Stomach (tissue), 9 donors: ENCODE measurements around the gene MAVS. TPM values are rescaled to one million over a fixed set of nuclear protein-coding genes. Genes with fewer than 3 reads are reported as not detected.

Experiments used
- DNase-seq, 2 donors: peaks; one replicate each; pipeline versions ENCODE4 v3.0.0 to v3.0.0-alpha.2; 2013 to 2019
- H3K27ac ChIP-seq, 5 donors: fragments of 200-600 bp in 4 of 5; sonication (generic) in 4 of 5; one replicate each; pipeline ENCODE4 v1.5.1; 2013 to 2019; ENCODE audit warnings: mild to moderate bottlenecking in 1 of 5, moderate library complexity in 1 of 5
- H3K27me3 ChIP-seq, 3 donors: fragments of 200-600 bp; sonication (generic); one replicate each; pipeline ENCODE4 v1.5.1; 2017 to 2019; ENCODE audit warnings: mixed run types in 1 of 3
- H3K36me3 ChIP-seq, 4 donors: fragments of 200-600 bp; sonication (generic); 1 replicate in 3 of 4; 2 replicates in 1 of 4; pipeline ENCODE4 v1.5.1; 2016 to 2019
- H3K4me1 ChIP-seq, 4 donors: fragments of 200-600 bp; sonication (generic); one replicate each; pipeline ENCODE4 v1.5.1; 2016 to 2019
- H3K4me3 ChIP-seq, 4 donors: fragments of 200-600 bp; sonication (generic) in 3 of 4; one replicate each; pipeline ENCODE4 v1.5.1; 2016 to 2019; ENCODE audit warnings: mild to moderate bottlenecking in 1 of 4
- H3K9me3 ChIP-seq, 4 donors: fragments of 200-600 bp; sonication (generic); one replicate each; pipeline ENCODE4 v1.5.1; 2016 to 2019
- CTCF ChIP-seq, 7 experiments: fragments of 450-650 bp in 4 of 7; fragments of 200-600 bp in 3 of 7; sonication (generic) in 3 of 7; IDR thresholded peaks; one replicate each; pipeline ENCODE4 v1.5.1; 2016 to 2019; ENCODE audit warnings: antibody characterized with exemption in 7 of 7, control low read depth in 2 of 7, mild to moderate bottlenecking in 1 of 7
- EP300 ChIP-seq: sonication (generic); formaldehyde crosslinking; IDR thresholded peaks from one replicate; pipeline ENCODE4 v1.6.1; 2017; ENCODE audit warnings: antibody characterized with exemption
- POLR2A ChIP-seq, 4 donors: fragments of 450-650 bp; IDR thresholded peaks; one replicate each; pipeline ENCODE4 v1.6.1; 2016; ENCODE audit warnings: antibody characterized with exemption in 4 of 4, control low read depth in 2 of 4, mild to moderate bottlenecking in 1 of 4, moderate library complexity in 1 of 4
- POLR2AphosphoS5 ChIP-seq, 3 donors: sonication (generic); formaldehyde crosslinking; IDR thresholded peaks; one replicate each; pipeline ENCODE4 v1.6.1; 2016; ENCODE audit warnings: antibody characterized with exemption in 3 of 3
- WGBS, 5 donors: extraction: QIAGEN DNeasy Blood & Tissue Kit in 3 of 5; methylation state at CpG; one replicate each; pipeline versions ENCODE4 v1.1.5 to v1.1.7; 2013 to 2018; 5-methylcytosine and 5-hydroxymethylcytosine counted together
- intact Hi-C: fragments of 100-400 bp; cut with DNase I; formaldehyde crosslinking; loops from one replicate; pipeline ENCODE4 v1.15.1; 2023; ENCODE audit warnings: low total_unique reads
- polyA plus RNA-seq, 3 donors: library from polyadenylated mRNA; stranded (reverse); fragments of 200-250 nt; gene quantifications; one replicate each; pipeline ENCODE4 v1.2.3, GENCODE V29; 2013
- total RNA-seq, 5 donors: library from RNA; depleted of rRNA; stranded (reverse); fragments of >200 nt; gene quantifications; one replicate each; pipeline versions ENCODE4 v1.1.0 to v1.2.3, GENCODE V29; 2014 to 2016
- donor health status: healthy with polysubstance abuse.
- donor health status: Bipolar disorder and iron deficiency.
- donor health status: healthy.

Gene MAVS
- total and polyA plus RNA-seq, 8 donors = 6.3 to 50.4 (median 30.8) TPM

- TF ChIP-seq CTCF (IDR thresholded peaks at IDR 0.05) = no peak
- TF ChIP-seq POLR2AphosphoS5 (IDR thresholded peaks at IDR 0.05) = no peak
- no peak for TF ChIP-seq POLR2A (IDR thresholded peaks at IDR 0.05)
- TF ChIP-seq EP300 = no peak
- Histone ChIP-seq H3K27ac (no peak overlapping the region), H3K4me1 (no peaks in the 10 kb centered on the region), H3K9me3 (no peaks in the 10 kb centered on the region), H3K36me3 (peaks cover 42 to 96% (median 94%) of the 10 kb centered on the region in 4 donors), H3K27me3 (no peaks in the 10 kb centered on the region), H3K4me3 (no peak overlapping the region)
- DNase-seq = no peak
- WGBS, 5 donors = 63 to 100% (median 73%) methylated on average over 1 to 2 of the region's 2 CpGs
- intact Hi-C loops = no loop called here
Observed at GRCh38 chr20:3867802-3868201, 21.2 kb downstream of the MAVS start.

GRCh38 chr20:3869839-3870634 is 23.4 kb downstream of the MAVS start:
- no peak for DNase-seq
- Histone ChIP-seq H3K9me3 (no peaks in the 10 kb centered on the region), H3K27ac (peak overlapping the region in 1 of 5 donors; percentile 14), H3K4me1 (peaks cover 0 to 12% (median under 1%) of the 10 kb centered on the region in 4 donors), H3K27me3 (no peaks in the 10 kb centered on the region), H3K4me3 (no peak overlapping the region), H3K36me3 (peaks cover 19 to 95% (median 89%) of the 10 kb centered on the region in 4 donors)
- TF ChIP-seq POLR2AphosphoS5 (IDR thresholded peaks at IDR 0.05) = no peak
- no peak for TF ChIP-seq EP300
- WGBS, 5 donors = 77 to 89% (median 85%) methylated on average over 9 to 10 of the region's 10 CpGs
- intact Hi-C loops = no loop called here

- DNase-seq = no peak
- TF ChIP-seq POLR2A (IDR thresholded peaks at IDR 0.05) = no peak
- no peak for TF ChIP-seq CTCF (IDR thresholded peaks at IDR 0.05)
- no peak for TF ChIP-seq EP300
- no peak for TF ChIP-seq POLR2AphosphoS5 (IDR thresholded peaks at IDR 0.05)
- Histone ChIP-seq H3K27me3 (no peaks in the 10 kb centered on the region), H3K4me3 (no peak overlapping the region), H3K36me3 (peaks cover 5 to 83% (median 72%) of the 10 kb centered on the region in 4 donors), H3K9me3 (no peaks in the 10 kb centered on the region), H3K27ac (no peak overlapping the region), H3K4me1 (peaks cover 0 to 12% (median 4%) of the 10 kb centered on the region in 4 donors)
- intact Hi-C loops = no loop called here
- WGBS, 5 donors = 88 to 93% (median 90%) methylated on average over 4 of the region's 4 CpGs
Observed at GRCh38 chr20:3871550-3872265, 25.1 kb downstream of the MAVS start.

GRCh38 chr20:3873507-3873906 is 26.9 kb downstream of the MAVS start:
- peaks cover 0 to 67% (median 56%) of the 10 kb centered on the region in 4 donors for H3K36me3 ChIP-seq
- DNase-seq = no peak
- intact Hi-C loops = no loop called here
- H3K27me3 ChIP-seq = no peaks in the 10 kb centered on the region
- 95 to 100% (median 99%) methylated on average over 5 of the region's 5 CpGs for WGBS, 5 donors
- TF ChIP-seq CTCF (IDR thresholded peaks at IDR 0.05) (no peak), POLR2AphosphoS5 (IDR thresholded peaks at IDR 0.05) (no peak), EP300 (no peak), POLR2A (IDR thresholded peaks at IDR 0.05) (no peak)
- no peaks in the 10 kb centered on the region for H3K9me3 ChIP-seq
- H3K27ac ChIP-seq = no peak overlapping the region
- peaks cover 0 to 12% (median 4%) of the 10 kb centered on the region in 4 donors for H3K4me1 ChIP-seq
- no peak overlapping the region for H3K4me3 ChIP-seq
